ENCODE measurements around the gene IGSF8.

IGSF8 gene

GRCh38 chr1:160104486-160104885 lies 6.1 kb upstream of the IGSF8 start:
- DNase-seq (ENCODE audit: low spot score), result no peak

- DNase-seq (ENCODE audit: low spot score), result no peak
These were observed 5.4 kb upstream of the IGSF8 start for GRCh38 chr1:160103658-160104408.

- DNase-seq (ENCODE audit: low spot score), result no peak
These were observed 3.5 kb upstream of the IGSF8 start for GRCh38 chr1:160101717-160102522.

- peak; percentile 93 for DNase-seq (ENCODE audit: low spot score)
These were observed 2.8 kb upstream of the IGSF8 start for GRCh38 chr1:160101037-160101716.

GRCh38 chr1:160099716-160100375 lies 1.4 kb upstream of the IGSF8 start:
- no peak for DNase-seq (ENCODE audit: low spot score)

GRCh38 chr1:160098852-160099561 lies 588 bp upstream of the IGSF8 start:
- DNase-seq (ENCODE audit: low spot score), result peak; percentile 98

GRCh38 chr1:160097151-160097910 lies 1.1 kb downstream of the IGSF8 start:
- DNase-seq (ENCODE audit: low spot score), result no peak

- DNase-seq (ENCODE audit: low spot score), result no peak
These were observed 1.9 kb downstream of the IGSF8 start for GRCh38 chr1:160096274-160097116.

- DNase-seq (ENCODE audit: low spot score), result no peak
These were observed 2.9 kb downstream of the IGSF8 start for GRCh38 chr1:160095382-160096105.

- no peak for DNase-seq (ENCODE audit: low spot score)
These were observed 3.6 kb downstream of the IGSF8 start for GRCh38 chr1:160094806-160095205.

- DNase-seq (ENCODE audit: low spot score), result no peak
These were observed 4.2 kb downstream of the IGSF8 start for GRCh38 chr1:160094291-160094625.

GRCh38 chr1:160093624-160094290 lies 4.7 kb downstream of the IGSF8 start:
- no peak for DNase-seq (ENCODE audit: low spot score)

GRCh38 chr1:160093069-160093395 lies 5.4 kb downstream of the IGSF8 start:
- no peak for DNase-seq (ENCODE audit: low spot score)

- no peak for DNase-seq (ENCODE audit: low spot score)
These were observed 5.9 kb downstream of the IGSF8 start for GRCh38 chr1:160092366-160093068.

GRCh38 chr1:160091666-160092223 lies 6.7 kb downstream of the IGSF8 start:
- DNase-seq (ENCODE audit: low spot score), result no peak

GRCh38 chr1:160090760-160091159 lies 7.7 kb downstream of the IGSF8 start:
- DNase-seq (ENCODE audit: low spot score), result no peak

GRCh38 chr1:160089883-160090282 lies 8.5 kb downstream of the IGSF8 start:
- DNase-seq (ENCODE audit: low spot score), result no peak

GRCh38 chr1:160087118-160087662 lies 11.2 kb downstream of the IGSF8 start:
- DNase-seq (ENCODE audit: low spot score), result no peak
